ENCODE results near the gene GRIFIN.

GRCh38 chr7:2460188-2460587 lies 16.0 kb downstream of the GRIFIN start:
- TF ChIP-seq CREB1 (IDR thresholded peaks at IDR 0.05) (no peak), CREB1 (CRISPR knock-in tag; IDR thresholded peaks at IDR 0.05) (no peak), BHLHE40 (IDR thresholded peaks at IDR 0.05; ENCODE audit: low read length) (no peak), GTF2F1 (IDR thresholded peaks at IDR 0.05; ENCODE audit: low read depth, low read length) (no peak), TFE3 (CRISPR knock-in tag; IDR thresholded peaks at IDR 0.05) (no peak)
